Testis (tissue), 3 donors: ENCODE results near the gene IFIT3. TPM values are rescaled to one million over a fixed set of nuclear protein-coding genes. Genes with fewer than 3 reads are reported as not detected.

Source experiments
- DNase-seq: peaks from one replicate; pipeline ENCODE4 v3.0.0-alpha.2; 2019
- H3K27ac ChIP-seq, 2 donors: fragments of 200-600 bp; sonication (generic); one replicate each; pipeline ENCODE4 v1.5.1; 2019
- H3K27me3 ChIP-seq: fragments of 200-600 bp; sonication (generic); one replicate; pipeline ENCODE4 v1.5.1; 2019
- H3K36me3 ChIP-seq: fragments of 200-600 bp; sonication (generic); one replicate; pipeline ENCODE4 v1.5.1; 2017; ENCODE audit warnings: low read depth; ENCODE audit errors: missing control alignments
- H3K4me1 ChIP-seq: fragments of 200-600 bp; sonication (generic); one replicate; pipeline ENCODE4 v1.5.1; 2019
- H3K4me3 ChIP-seq, 2 donors: fragments of 200-600 bp; sonication (generic); one replicate each; pipeline ENCODE4 v1.5.1; 2017 to 2019
- H3K9me3 ChIP-seq: fragments of 200-600 bp; sonication (generic); one replicate; pipeline ENCODE4 v1.5.1; 2017
- POLR2A ChIP-seq: fragments of 450-650 bp; IDR thresholded peaks from one replicate; pipeline ENCODE4 v1.6.1; 2017; ENCODE audit warnings: antibody characterized with exemption, mild to moderate bottlenecking, moderate library complexity
- WGBS, 2 donors: methylation state at CpG; one replicate each; pipeline ENCODE4 v1.1.5; 2018; 5-methylcytosine and 5-hydroxymethylcytosine counted together
- intact Hi-C: fragments of 100-400 bp; cut with DNase I; formaldehyde crosslinking; loops from one replicate; pipeline ENCODE4 v1.15.1; 2023; ENCODE audit warnings: low total_unique reads
- polyA plus RNA-seq: library from polyadenylated mRNA; stranded (reverse); fragments of 350-450 nt; fragmentation: Illumina TruSeq; extraction: RNeasy Lipid Tissue Mini Kit (QIAGEN cat#74804); gene quantifications from one replicate; pipeline ENCODE4 v1.2.3, GENCODE V29; 2014; ENCODE audit warnings: low read depth, low replicate concordance; ENCODE audit not compliant: insufficient read depth
- total RNA-seq, 2 donors: library from RNA; depleted of rRNA; stranded (reverse); fragments of >200 nt; gene quantifications; one replicate each; pipeline ENCODE4 v1.2.3, GENCODE V29; 2016
- TF ChIP-seq, protein P1 (sequence below), 3 experiments: fragments of 450-650 bp in 2 of 3; fragments of 200-600 bp in 1 of 3; sonication (generic) in 1 of 3; IDR thresholded peaks; one replicate each; pipeline ENCODE4 v1.5.1; 2016 to 2019; ENCODE audit warnings: antibody characterized with exemption in 3 of 3, mild to moderate bottlenecking in 2 of 3, moderate library complexity in 1 of 3

Gene IFIT3
- total and polyA plus RNA-seq, 3 donors from 2014 or later: 5.4 to 10.6 (median 6.9) TPM

DNA sequence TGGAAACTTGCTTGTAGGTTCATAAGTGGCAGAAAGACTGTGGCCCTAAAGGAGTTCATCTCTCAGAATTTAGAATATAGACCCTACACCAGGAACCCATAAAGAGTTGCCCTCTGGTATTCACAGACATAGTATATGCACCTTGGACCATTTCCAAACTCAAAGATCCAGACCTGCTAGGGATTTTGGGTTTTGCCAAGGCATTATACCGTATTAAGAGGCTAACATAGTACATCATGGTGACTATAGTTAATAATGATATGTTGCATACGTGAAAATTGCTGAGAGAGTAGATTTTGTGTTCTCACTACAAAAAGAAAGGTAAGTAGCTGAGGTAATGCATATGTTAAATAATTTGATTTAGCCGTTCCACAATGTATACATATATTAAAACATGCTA, 13.9 kb downstream of the IFIT3 start:
- no peak for DNase-seq
- WGBS, 2 donors: 94 to 95% methylated on average over 3 of the region's 3 CpGs
- intact Hi-C loops: no loop called here
- H3K4me1 ChIP-seq: no peaks in the 10 kb centered on the region
- H3K9me3 ChIP-seq: no peaks in the 10 kb centered on the region
- no peaks in the 10 kb centered on the region for H3K36me3 ChIP-seq
- no peak overlapping the region for H3K27ac ChIP-seq
- no peaks in the 10 kb centered on the region for H3K27me3 ChIP-seq
- TF ChIP-seq, protein P1, sequence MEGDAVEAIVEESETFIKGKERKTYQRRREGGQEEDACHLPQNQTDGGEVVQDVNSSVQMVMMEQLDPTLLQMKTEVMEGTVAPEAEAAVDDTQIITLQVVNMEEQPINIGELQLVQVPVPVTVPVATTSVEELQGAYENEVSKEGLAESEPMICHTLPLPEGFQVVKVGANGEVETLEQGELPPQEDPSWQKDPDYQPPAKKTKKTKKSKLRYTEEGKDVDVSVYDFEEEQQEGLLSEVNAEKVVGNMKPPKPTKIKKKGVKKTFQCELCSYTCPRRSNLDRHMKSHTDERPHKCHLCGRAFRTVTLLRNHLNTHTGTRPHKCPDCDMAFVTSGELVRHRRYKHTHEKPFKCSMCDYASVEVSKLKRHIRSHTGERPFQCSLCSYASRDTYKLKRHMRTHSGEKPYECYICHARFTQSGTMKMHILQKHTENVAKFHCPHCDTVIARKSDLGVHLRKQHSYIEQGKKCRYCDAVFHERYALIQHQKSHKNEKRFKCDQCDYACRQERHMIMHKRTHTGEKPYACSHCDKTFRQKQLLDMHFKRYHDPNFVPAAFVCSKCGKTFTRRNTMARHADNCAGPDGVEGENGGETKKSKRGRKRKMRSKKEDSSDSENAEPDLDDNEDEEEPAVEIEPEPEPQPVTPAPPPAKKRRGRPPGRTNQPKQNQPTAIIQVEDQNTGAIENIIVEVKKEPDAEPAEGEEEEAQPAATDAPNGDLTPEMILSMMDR (IDR thresholded peaks at IDR 0.05): no peak
- TF ChIP-seq POLR2A: no peak
- H3K4me3 ChIP-seq: no peak overlapping the region

GRCh38 chr10:89342206-89342958, 14.6 kb downstream of the IFIT3 start:
- H3K36me3 ChIP-seq: no peaks in the 10 kb centered on the region
- H3K4me1 ChIP-seq: no peaks in the 10 kb centered on the region
- no peaks in the 10 kb centered on the region for H3K9me3 ChIP-seq
- H3K4me3 ChIP-seq: no peak overlapping the region
- no peak overlapping the region for H3K27ac ChIP-seq
- peak; percentile 54 for DNase-seq
- no peaks in the 10 kb centered on the region for H3K27me3 ChIP-seq
- intact Hi-C loops: no loop called here
- 63 to 72% methylated on average over 3 of the region's 3 CpGs for WGBS, 2 donors
- TF ChIP-seq POLR2A: no peak

DNA sequence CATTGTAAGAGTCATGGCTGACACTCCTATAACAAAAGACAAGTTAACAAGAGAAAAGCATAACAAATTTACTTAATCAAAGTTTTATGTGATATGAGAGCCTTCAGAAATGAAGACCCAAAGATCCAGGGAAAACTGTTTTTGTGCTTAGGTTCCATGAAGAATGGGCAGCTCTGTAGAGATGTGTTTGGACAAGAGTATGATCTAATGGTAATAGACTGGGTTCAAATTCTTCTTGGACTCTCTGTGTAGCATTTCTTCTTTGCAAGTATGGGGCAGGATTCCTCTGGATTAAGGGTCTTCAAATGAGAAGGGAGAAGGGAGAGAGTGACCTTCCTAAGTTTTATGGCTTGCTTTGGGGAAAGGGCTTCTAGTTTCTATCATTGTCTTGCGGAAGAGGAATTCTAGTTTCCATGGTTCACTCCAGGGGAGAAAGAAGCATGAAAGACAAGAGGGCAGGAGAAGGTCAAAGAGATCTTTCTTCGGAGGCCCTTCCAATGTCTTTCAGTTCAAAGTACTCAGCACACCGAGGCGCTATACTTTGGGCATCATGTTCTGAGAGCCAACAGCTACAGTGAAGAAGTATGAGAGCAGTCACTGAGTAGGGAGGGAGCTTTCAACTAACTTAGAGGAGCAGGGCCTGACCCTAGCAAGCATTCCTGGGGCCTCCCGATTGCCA, 15.4 kb downstream of the IFIT3 start:
- Histone ChIP-seq H3K27ac (no peak overlapping the region), H3K4me1 (no peaks in the 10 kb centered on the region), H3K36me3 (no peaks in the 10 kb centered on the region), H3K9me3 (no peaks in the 10 kb centered on the region), H3K4me3 (no peak overlapping the region), H3K27me3 (no peaks in the 10 kb centered on the region)
- no peak for DNase-seq
- 81 to 87% methylated on average over 5 of the region's 5 CpGs for WGBS, 2 donors
- no peak for TF ChIP-seq POLR2A
- TF ChIP-seq, protein P1 (IDR thresholded peaks at IDR 0.05): no peak
- intact Hi-C loops: no loop called here

- Histone ChIP-seq H3K36me3 (no peaks in the 10 kb centered on the region), H3K4me1 (no peaks in the 10 kb centered on the region), H3K27me3 (no peaks in the 10 kb centered on the region), H3K4me3 (no peak overlapping the region), H3K27ac (no peak overlapping the region), H3K9me3 (no peaks in the 10 kb centered on the region)
- no peak for DNase-seq
- intact Hi-C loops: no loop called here
- 48 to 58% methylated on average over 2 of the region's 2 CpGs for WGBS, 2 donors
- TF ChIP-seq, protein P1 (IDR thresholded peaks at IDR 0.05): no peak
These were observed 16.4 kb downstream of the IFIT3 start for GRCh38 chr10:89344156-89344555.

GRCh38 chr10:89345367-89346000, 17.7 kb downstream of the IFIT3 start:
- Histone ChIP-seq H3K36me3 (no peaks in the 10 kb centered on the region), H3K4me1 (peaks cover under 1% of the 10 kb centered on the region), H3K9me3 (no peaks in the 10 kb centered on the region), H3K27ac (no peak overlapping the region), H3K4me3 (no peak overlapping the region), H3K27me3 (no peaks in the 10 kb centered on the region)
- intact Hi-C loops: no loop called here
- WGBS, 2 donors: 89 to 93% methylated on average over 4 of the region's 4 CpGs
- DNase-seq: no peak
- TF ChIP-seq, protein P1 (IDR thresholded peaks at IDR 0.05): no peak
- TF ChIP-seq POLR2A: no peak
